H9 (cell line): Measurements from ENCODE around the gene CBLN3. TPM values are rescaled to one million over a fixed set of nuclear protein-coding genes. Genes with fewer than 3 reads are reported as not detected.

Source experiments
- DNase-seq: peaks from one replicate; pipeline ENCODE4 v3.0.0-alpha.2; 2017
- H2AFZ ChIP-seq: one replicate; pipeline ENCODE4 v1.6.1; 2013; ENCODE audit warnings: mild to moderate bottlenecking, low read length, control low read depth, moderate library complexity
- H2AK5ac ChIP-seq: 2 replicates; pipeline ENCODE4 v1.6.1; 2013; ENCODE audit warnings: low read length, control low read depth, mixed read lengths; ENCODE audit not compliant: insufficient read length
- H2BK120ac ChIP-seq: one replicate; pipeline ENCODE4 v1.6.1; 2013; ENCODE audit warnings: low read depth, mild to moderate bottlenecking, low read length, control low read depth, inconsistent platforms; ENCODE audit not compliant: poor library complexity, severe bottlenecking
- H2BK12ac ChIP-seq: 2 replicates; pipeline ENCODE4 v1.6.1; 2013; ENCODE audit warnings: low read length, control low read depth, mixed read lengths, low read depth; ENCODE audit not compliant: insufficient read length
- H2BK15ac ChIP-seq: 2 replicates; pipeline ENCODE4 v1.6.1; 2013; ENCODE audit warnings: low read depth, low read length, control low read depth
- H2BK20ac ChIP-seq: one replicate; pipeline ENCODE4 v1.6.1; 2013; ENCODE audit warnings: low read depth, mild to moderate bottlenecking, low read length, control low read depth, inconsistent platforms; ENCODE audit not compliant: poor library complexity, severe bottlenecking
- H2BK5ac ChIP-seq: 2 replicates; pipeline ENCODE4 v1.6.1; 2013; ENCODE audit warnings: low read length, control low read depth, mixed read lengths; ENCODE audit not compliant: insufficient read length
- H3K14ac ChIP-seq: 2 replicates; pipeline ENCODE4 v1.6.1; 2013; ENCODE audit warnings: low read length, control low read depth; ENCODE audit not compliant: insufficient read depth
- H3K18ac ChIP-seq: 2 replicates; pipeline ENCODE4 v1.6.1; 2013; ENCODE audit warnings: low read depth, mild to moderate bottlenecking, mixed read lengths, low read length, control low read depth; ENCODE audit not compliant: insufficient read length
- H3K23ac ChIP-seq: 2 replicates; pipeline ENCODE4 v1.6.1; 2013; ENCODE audit warnings: low read length, control low read depth, mixed read lengths, low read depth; ENCODE audit not compliant: insufficient read length
- H3K23me2 ChIP-seq: 2 replicates; pipeline ENCODE4 v1.6.1; 2013; ENCODE audit warnings: low read depth, mild to moderate bottlenecking, mixed read lengths, low read length, control low read depth; ENCODE audit not compliant: insufficient read length, poor library complexity, severe bottlenecking
- H3K27ac ChIP-seq: 2 replicates; pipeline ENCODE4 v1.5.1; 2013; ENCODE audit warnings: low read length, control low read depth, mixed read lengths, low read depth; ENCODE audit not compliant: insufficient read length
- H3K27me3 ChIP-seq: 2 replicates; pipeline ENCODE4 v1.6.1; 2013; ENCODE audit warnings: low read length, control low read depth, inconsistent platforms; ENCODE audit not compliant: insufficient read depth
- H3K4ac ChIP-seq: 2 replicates; pipeline ENCODE4 v1.6.1; 2013; ENCODE audit warnings: low read depth, mild to moderate bottlenecking, control low read depth, inconsistent platforms, low read length, moderate library complexity
- H3K4me1 ChIP-seq: 2 replicates; pipeline ENCODE4 v1.6.1; 2013; ENCODE audit warnings: low read length, control low read depth, inconsistent platforms; ENCODE audit not compliant: insufficient read depth
- H3K4me2 ChIP-seq: 2 replicates; pipeline ENCODE4 v1.6.1; 2013; ENCODE audit warnings: low read length, control low read depth, mixed read lengths; ENCODE audit not compliant: insufficient read length, insufficient read depth
- H3K56ac ChIP-seq: 2 replicates; pipeline ENCODE4 v1.6.1; 2013; ENCODE audit warnings: low read depth, mild to moderate bottlenecking, mixed read lengths, low read length, control low read depth; ENCODE audit not compliant: insufficient read length
- H3K79me1 ChIP-seq: 2 replicates; pipeline ENCODE4 v1.6.1; 2013; ENCODE audit warnings: low read depth, mild to moderate bottlenecking, moderate library complexity, low read length, control low read depth, inconsistent platforms; ENCODE audit not compliant: insufficient read depth, poor library complexity, severe bottlenecking
- H3K79me2 ChIP-seq: 2 replicates; pipeline ENCODE4 v1.6.1; 2013; ENCODE audit warnings: low read length, control low read depth, inconsistent platforms; ENCODE audit not compliant: insufficient read depth
- H3K9ac ChIP-seq: 2 replicates; pipeline ENCODE4 v1.6.1; 2013; ENCODE audit warnings: low read length, control low read depth, mixed read lengths; ENCODE audit not compliant: insufficient read length; ENCODE audit errors: extremely low read depth
- H3K9me3 ChIP-seq: one replicate; pipeline ENCODE4 v1.6.1; 2013; ENCODE audit warnings: low read depth, low read length, inconsistent platforms; ENCODE audit not compliant: control insufficient read depth
- H3T11ph ChIP-seq: one replicate; pipeline ENCODE4 v1.6.1; 2013; ENCODE audit warnings: mild to moderate bottlenecking, low read length, control low read depth, inconsistent platforms
- H4K20me1 ChIP-seq: one replicate; pipeline ENCODE4 v1.6.1; 2013; ENCODE audit not compliant: control insufficient read depth, insufficient read length, insufficient read depth
- H4K5ac ChIP-seq: 2 replicates; pipeline ENCODE4 v1.6.1; 2013; ENCODE audit warnings: low read depth, mild to moderate bottlenecking, mixed read lengths, low read length, control low read depth; ENCODE audit not compliant: insufficient read length
- H4K8ac ChIP-seq: replicated peaks from 2 replicates; pipeline ENCODE4 v1.6.1; 2013; ENCODE audit warnings: low read length, control low read depth, mixed read lengths, low read depth; ENCODE audit not compliant: insufficient read length
- H4K91ac ChIP-seq: 2 replicates; pipeline ENCODE4 v1.6.1; 2013; ENCODE audit warnings: low read depth, mild to moderate bottlenecking, moderate library complexity, mixed read lengths, low read length, control low read depth; ENCODE audit not compliant: insufficient read length
- H3K27ac Mint-ChIP-seq, 3 experiments: 2 replicates in 2 of 3; 3 replicates in 1 of 3; pipeline ENCODE4 v1.8.0; 2020 to 2021; ENCODE audit warnings: mixed read lengths in 3 of 3, mild to moderate bottlenecking in 1 of 3, moderate library complexity in 1 of 3
- H3K27me3 Mint-ChIP-seq: 2 replicates; pipeline ENCODE4 v1.8.0; 2021; ENCODE audit warnings: low read depth, mild to moderate bottlenecking, moderate library complexity, mixed read lengths
- H3K36me3 Mint-ChIP-seq, 3 experiments: 2 replicates in 2 of 3; 3 replicates in 1 of 3; pipeline ENCODE4 v1.8.0; 2020 to 2021; ENCODE audit warnings: low read depth in 3 of 3, mixed read lengths in 3 of 3; ENCODE audit not compliant: insufficient read depth in 1 of 3
- H3K4me1 Mint-ChIP-seq, 2 experiments: 2 replicates each; pipeline ENCODE4 v1.8.0; 2020; ENCODE audit warnings: mixed read lengths in 2 of 2
- H3K4me3 Mint-ChIP-seq, 2 experiments: 2 replicates in 1 of 2; 3 replicates in 1 of 2; pipeline ENCODE4 v1.8.0; 2020 to 2021; ENCODE audit warnings: mild to moderate bottlenecking in 2 of 2, mixed read lengths in 2 of 2, moderate library complexity in 1 of 2
- H3K9me3 Mint-ChIP-seq, 2 experiments: 2 replicates in 1 of 2; 3 replicates in 1 of 2; pipeline ENCODE4 v1.8.0; 2020; ENCODE audit warnings: mild to moderate bottlenecking in 2 of 2, mixed read lengths in 2 of 2, moderate library complexity in 1 of 2
- CTCF ChIP-seq: fragments of 200-600 bp; sonication (generic); conservative IDR thresholded peaks from 3 replicates; pipeline ENCODE4 v1.8.0; 2021; ENCODE audit warnings: antibody characterized with exemption, mild to moderate bottlenecking
- WGBS: extraction: QIAGEN DNeasy Blood & Tissue Kit; methylation state at CpG from one replicate; pipeline ENCODE4 v1.1.7; 2013; ENCODE audit warnings: missing lambda C conversion rate, low lambda C conversion rate, mixed read lengths; ENCODE audit not compliant: insufficient read length; ENCODE audit errors: extremely low coverage; 5-methylcytosine and 5-hydroxymethylcytosine counted together
- total RNA-seq: library from RNA; stranded (reverse); gene quantifications from 2 replicates; pipeline ENCODE4 v1.2.1, GENCODE V29; 2021

CBLN3 gene
- total RNA-seq, 1 experiment from 2014 or later: 0.39 TPM

GRCh38 chr14:24397639-24398292 is 31.7 kb downstream of the CBLN3 start:
- H2AK5ac ChIP-seq: no peak overlapping the region
- H2BK12ac ChIP-seq: no peak overlapping the region
- H3K14ac ChIP-seq: no peak overlapping the region
- H3K56ac ChIP-seq: no peak overlapping the region
- peaks cover 39 to 45% of the 10 kb centered on the region in 2 experiments for H3K4me1 Mint-ChIP-seq
- H3K4me1 ChIP-seq: no peaks in the 10 kb centered on the region; the same call in 1 of the 2 replicates
- H3T11ph ChIP-seq: no peak overlapping the region
- no peak overlapping the region for H2BK20ac ChIP-seq
- H4K8ac ChIP-seq: no peak overlapping the region
- no peak overlapping the region for H2BK5ac ChIP-seq
- H3K79me1 ChIP-seq: no peaks in the 10 kb centered on the region
- H3K9ac ChIP-seq: no peak overlapping the region
- H3K4ac ChIP-seq: no peak overlapping the region
- no CpG with 5 or more reads among the region's 6 CpGs for WGBS
- no peaks in the 10 kb centered on the region for H4K20me1 ChIP-seq
- no peaks in the 10 kb centered on the region for H3K9me3 Mint-ChIP-seq
- H3K27me3 Mint-ChIP-seq: peaks cover 17% of the 10 kb centered on the region
- peak overlapping the region; percentile 30 to 79; a peak in 3 of 5 replicates for H3K4me3 Mint-ChIP-seq
- no peak overlapping the region for H4K5ac ChIP-seq
- DNase-seq: no peak
- no peak overlapping the region for H3K27ac ChIP-seq
- no peak overlapping the region for H3K18ac ChIP-seq
- H4K91ac ChIP-seq: no peak overlapping the region
- no peaks in the 10 kb centered on the region for H3K27me3 ChIP-seq
- no peaks in the 10 kb centered on the region for H3K36me3 Mint-ChIP-seq
- H2BK15ac ChIP-seq: no peak overlapping the region
- no peak overlapping the region for H2BK120ac ChIP-seq
- peaks cover 5% of the 10 kb centered on the region for H3K23me2 ChIP-seq
- TF ChIP-seq CTCF: no peak
- H3K23ac ChIP-seq: no peak overlapping the region
- H3K9me3 ChIP-seq: no peaks in the 10 kb centered on the region
- no peaks in the 10 kb centered on the region for H3K79me2 ChIP-seq
- no peak overlapping the region for H2AFZ ChIP-seq
- no peak overlapping the region for H3K27ac Mint-ChIP-seq
- H3K4me2 ChIP-seq: peak overlapping the region; percentile 65
